ENCODE data around the gene NPBWR2.

- no peak for TF ChIP-seq CTCF (IDR thresholded peaks at IDR 0.05 in 2 of 3, conservative IDR thresholded peaks at IDR 0.05 in 1 of 3; ENCODE audit: borderline replicate concordance in 1 of 3, insufficient read depth in 1 of 3, low read depth in 2 of 3, low read length in 2 of 3)
- TF ChIP-seq MAX (IDR thresholded peaks at IDR 0.05) = no peak
- TF ChIP-seq POLR2A (IDR thresholded peaks at IDR 0.05; ENCODE audit: borderline replicate concordance, extremely low read depth, insufficient read depth, insufficient read length) = no peak
- TF ChIP-seq POLR2AphosphoS5 (IDR thresholded peaks at IDR 0.05; ENCODE audit: low read depth, low read length) = no peak
- no peak for TF ChIP-seq SRF (IDR thresholded peaks at IDR 0.05; ENCODE audit: low read depth)
- TF ChIP-seq EZH2 (IDR thresholded peaks at IDR 0.05) = no peak
- no peak for TF ChIP-seq EZH2phosphoT487 (IDR thresholded peaks at IDR 0.05; ENCODE audit: borderline replicate concordance)
- TF ChIP-seq CEBPB (IDR thresholded peaks at IDR 0.05; ENCODE audit: low read depth) = no peak
- no peak for TF ChIP-seq SP1 (IDR thresholded peaks at IDR 0.05; ENCODE audit: low read depth)
- TF ChIP-seq RAD21 (IDR thresholded peaks at IDR 0.05; ENCODE audit: low read depth) = no peak
- no peak for TF ChIP-seq REST (IDR thresholded peaks at IDR 0.05; ENCODE audit: low read depth)
Measured at GRCh38 chr20:64153410-64153809, 46.0 kb upstream of the NPBWR2 start.
